OCI-LY7 (cell line): ENCODE data around the gene PDE11A. TPM values are rescaled to one million over a fixed set of nuclear protein-coding genes. Genes with fewer than 3 reads are reported as not detected.

Source experiments
- BruUV-seq: library from RNA; stranded (reverse); fragments of 400-500 nt; replicated peaks from 2 replicates; lab custom pipeline; 2021; lab: Mats Ljungman, UMichigan
- CTCF ChIA-PET: fragments of 300-600 bp; sonication (Branson Sonifier 250); formaldehyde crosslinking; loops from one replicate; lab custom pipeline; 2022; ENCODE audit warnings: antibody characterized with exemption; ENCODE audit not compliant: unreplicated experiment; lab: Charles Lee
- POLR2A ChIA-PET: fragments of 300-600 bp; sonication (Branson Sonifier 250); formaldehyde crosslinking; loops from one replicate; lab custom pipeline; 2022; ENCODE audit warnings: antibody characterized with exemption; lab: Charles Lee
- DNase-seq: peaks from one replicate; pipeline ENCODE4 v3.0.0-alpha.2; 2015; ENCODE audit warnings: low spot score
- H2AFZ ChIP-seq: fragments of 200-600 bp; sonication (generic), shearing (Covaris generic); 2 replicates; pipeline ENCODE4 v1.6.1; 2014; ENCODE audit warnings: mild to moderate bottlenecking, antibody characterized with exemption, low read length, moderate library complexity
- H3K27ac ChIP-seq: fragments of 200-600 bp; sonication (generic); 2 replicates; pipeline ENCODE4 v1.5.1; 2014; ENCODE audit warnings: mixed run types, low read depth, mild to moderate bottlenecking, moderate library complexity, low read length, inconsistent platforms; ENCODE audit not compliant: poor library complexity, severe bottlenecking
- H3K36me3 ChIP-seq: fragments of 200-600 bp; sonication (generic); 2 replicates; pipeline ENCODE4 v1.6.1; 2014; ENCODE audit warnings: mild to moderate bottlenecking, antibody characterized with exemption, low read length, moderate library complexity, mixed read lengths; ENCODE audit not compliant: insufficient read depth
- H3K4me1 ChIP-seq: fragments of 200-600 bp; sonication (generic); 2 replicates; pipeline ENCODE4 v1.5.1; 2014; ENCODE audit warnings: mild to moderate bottlenecking, low read length; ENCODE audit not compliant: insufficient read depth, poor library complexity, severe bottlenecking
- H3K4me2 ChIP-seq: fragments of 200-600 bp; sonication (generic); 2 replicates; pipeline ENCODE4 v1.6.1; 2014; ENCODE audit warnings: mild to moderate bottlenecking, low read length
- H3K4me3 ChIP-seq: fragments of 200-600 bp; sonication (generic); 2 replicates; pipeline ENCODE4 v1.5.1; 2014; ENCODE audit warnings: mild to moderate bottlenecking, low read depth, low read length; ENCODE audit not compliant: poor library complexity, severe bottlenecking
- H3K79me2 ChIP-seq: fragments of 200-600 bp; sonication (generic); 2 replicates; pipeline ENCODE4 v1.6.1; 2016; ENCODE audit warnings: low read depth, mild to moderate bottlenecking, low read length, moderate library complexity, mixed read lengths; ENCODE audit not compliant: insufficient read depth
- H3K9me2 ChIP-seq: fragments of 200-600 bp; sonication (generic); 2 replicates; pipeline ENCODE4 v1.6.1; 2016; ENCODE audit warnings: mild to moderate bottlenecking, low read length, mixed read lengths; ENCODE audit not compliant: insufficient read depth
- H3K9me3 ChIP-seq: fragments of 200-600 bp; sonication (generic); 2 replicates; pipeline ENCODE4 v1.6.1; 2014; ENCODE audit warnings: mild to moderate bottlenecking, mixed run types, low read length, mixed read lengths
- H4K20me1 ChIP-seq: fragments of 200-600 bp; sonication (generic); 2 replicates; pipeline ENCODE4 v1.6.1; 2014; ENCODE audit warnings: mild to moderate bottlenecking, antibody characterized with exemption, low read length, moderate library complexity, mixed read lengths; ENCODE audit not compliant: insufficient read depth
- CTCF ChIP-seq: fragments of 200-600 bp; sonication (generic); conservative IDR thresholded peaks from 2 replicates; pipeline ENCODE4 v1.5.1; 2014; ENCODE audit warnings: mild to moderate bottlenecking, antibody characterized with exemption, low read length, moderate library complexity, mixed read lengths
- EZH2phosphoT487 ChIP-seq: fragments of 200-600 bp; sonication (generic); IDR thresholded peaks from 2 replicates; pipeline ENCODE4 v1.6.1; 2018; ENCODE audit warnings: low read depth, borderline replicate concordance, mild to moderate bottlenecking, mixed run types, antibody characterized with exemption, low read length, moderate library complexity, mixed read lengths
- intact Hi-C: fragments of 100-400 bp; cut with micrococcal nuclease; formaldehyde crosslinking; loops from one replicate; pipeline ENCODE4 v1.10.0; 2022; ENCODE audit not compliant: unreplicated experiment
- total RNA-seq, 2 experiments: library from RNA; depleted of rRNA in 1 of 2; stranded (reverse); fragments of >200 nt in 1 of 2; shearing (Covaris generic) in 1 of 2; gene quantifications; 2 replicates each; pipeline ENCODE4 v1.2.3, GENCODE V29; 2014 to 2022

Gene PDE11A
- total RNA-seq, 2 experiments from 2014 or later: 0.03 TPM; not detected in 1

GRCh38 chr2:177638507-177638906, 434.1 kb downstream of the PDE11A start:
- Histone ChIP-seq H3K9me3 (no peaks in the 10 kb centered on the region; the same call in 1 of the 2 replicates), H2AFZ (no peak overlapping the region), H3K4me1 (peaks cover 29% of the 10 kb centered on the region), H3K27ac (no peak overlapping the region), H3K4me3 (no peak overlapping the region), H3K4me2 (no peak overlapping the region), H3K79me2 (no peaks in the 10 kb centered on the region), H3K36me3 (no peaks in the 10 kb centered on the region), H3K9me2 (no peaks in the 10 kb centered on the region), H4K20me1 (no peaks in the 10 kb centered on the region)
- ChIA-PET CTCF (no interaction called here), POLR2A (interaction anchor here (1.2 kb wide), 2 partner anchors 9 to 13 kb away, joined by 3 to 4 read pairs; no protein-coding TSS in a partner anchor)
- BruUV-seq: no TSS peak
- no peak for TF ChIP-seq CTCF
- no peak for TF ChIP-seq EZH2phosphoT487
- DNase-seq: no peak
- intact Hi-C loops: no loop called here

GRCh38 chr2:177636672-177637071, 435.9 kb downstream of the PDE11A start:
- ChIA-PET POLR2A (interaction anchor here (1.3 kb wide), 1 partner anchor 11 kb away, joined by 5 read pairs; no protein-coding TSS in a partner anchor), CTCF (no interaction called here)
- H3K9me3 ChIP-seq: no peaks in the 10 kb centered on the region; the same call in 1 of the 2 replicates
- H3K36me3 ChIP-seq: no peaks in the 10 kb centered on the region
- no peak overlapping the region for H3K4me3 ChIP-seq
- peaks cover 47% of the 10 kb centered on the region for H3K4me1 ChIP-seq
- H4K20me1 ChIP-seq: no peaks in the 10 kb centered on the region
- H3K4me2 ChIP-seq: no peak overlapping the region
- H2AFZ ChIP-seq: peak overlapping the region; percentile 19; the same call in 1 of the 2 replicates
- no peaks in the 10 kb centered on the region for H3K9me2 ChIP-seq
- intact Hi-C loops: no loop called here
- H3K27ac ChIP-seq: no peak overlapping the region
- BruUV-seq: no TSS peak
- TF ChIP-seq CTCF: 0 out of 2 replicates have a peak, but pooled peaks have one; percentile 16
- TF ChIP-seq EZH2phosphoT487: no peak
- no peak for DNase-seq
- no peaks in the 10 kb centered on the region for H3K79me2 ChIP-seq

GRCh38 chr2:177635696-177636095, 436.9 kb downstream of the PDE11A start:
- no TSS peak for BruUV-seq
- no peak overlapping the region for H3K4me2 ChIP-seq
- H3K27ac ChIP-seq: peak overlapping the region; percentile 89
- no peak for TF ChIP-seq CTCF
- TF ChIP-seq EZH2phosphoT487: no peak
- no peak for DNase-seq
- H2AFZ ChIP-seq: no peak overlapping the region
- H3K36me3 ChIP-seq: no peaks in the 10 kb centered on the region
- intact Hi-C loops: no loop called here
- H3K79me2 ChIP-seq: no peaks in the 10 kb centered on the region
- no peaks in the 10 kb centered on the region; the same call in 1 of the 2 replicates for H3K9me3 ChIP-seq
- no peaks in the 10 kb centered on the region for H4K20me1 ChIP-seq
- no peak overlapping the region for H3K4me3 ChIP-seq
- H3K4me1 ChIP-seq: peaks cover 52% of the 10 kb centered on the region
- no peaks in the 10 kb centered on the region for H3K9me2 ChIP-seq
- CTCF ChIA-PET: no interaction called here
- POLR2A ChIA-PET: no interaction called here
